ENCODE data around the gene ASPM.
"Not testable (repeated sequence)": the region's sequence is repeated elsewhere in the genome, so short reads cannot be mapped to it uniquely, and the experiment has no call there.

Gene ASPM

GRCh38 chr1:197144570-197145325 lies 1.7 kb downstream of the ASPM start:
- DNase-seq = no peak

- DNase-seq = no peak
These were observed 3.2 kb downstream of the ASPM start for GRCh38 chr1:197143276-197143675.

GRCh38 chr1:197141575-197141974 lies 4.9 kb downstream of the ASPM start:
- DNase-seq = no peak

- no peak for DNase-seq
These were observed 6.3 kb downstream of the ASPM start for GRCh38 chr1:197140121-197140520.

- DNase-seq = no peak
These were observed 7.3 kb downstream of the ASPM start for GRCh38 chr1:197139169-197139568.

- DNase-seq = no peak
These were observed 9.1 kb downstream of the ASPM start for GRCh38 chr1:197137322-197137721.

- no peak for DNase-seq
These were observed 15.7 kb downstream of the ASPM start for GRCh38 chr1:197130677-197131304.

GRCh38 chr1:197129698-197130097 lies 16.8 kb downstream of the ASPM start:
- DNase-seq = no peak

- DNase-seq = no peak
These were observed 19.1 kb downstream of the ASPM start for GRCh38 chr1:197127246-197127912.

GRCh38 chr1:197126691-197127090 lies 19.8 kb downstream of the ASPM start:
- no peak for DNase-seq

GRCh38 chr1:197124376-197124775 lies 22.1 kb downstream of the ASPM start:
- DNase-seq = no peak

- DNase-seq = no peak
These were observed 30.3 kb downstream of the ASPM start for GRCh38 chr1:197116156-197116555.

- no peak for DNase-seq
These were observed 39.6 kb downstream of the ASPM start for GRCh38 chr1:197106869-197107268.

- no peak for DNase-seq
These were observed 43.2 kb downstream of the ASPM start for GRCh38 chr1:197103300-197103699.

GRCh38 chr1:197101978-197102377 lies 44.5 kb downstream of the ASPM start:
- DNase-seq = no peak

GRCh38 chr1:197100677-197101076 lies 45.8 kb downstream of the ASPM start:
- DNase-seq = no peak

GRCh38 chr1:197099444-197099843 lies 47.0 kb downstream of the ASPM start:
- no peak for DNase-seq

- DNase-seq = not testable (repeated sequence)
These were observed 49.5 kb downstream of the ASPM start for GRCh38 chr1:197096971-197097370.

GRCh38 chr1:197096137-197096536 lies 50.3 kb downstream of the ASPM start:
- no peak for DNase-seq

- DNase-seq = no peak
These were observed 53.1 kb downstream of the ASPM start for GRCh38 chr1:197093226-197093885.

GRCh38 chr1:197092491-197093023 lies 53.9 kb downstream of the ASPM start:
- no peak for DNase-seq

- no peak for DNase-seq
These were observed 63.0 kb downstream of the ASPM start for GRCh38 chr1:197083474-197083873.

- DNase-seq = no peak
These were observed 65.2 kb downstream of the ASPM start for GRCh38 chr1:197081117-197081753.
